HAP-1 (cell line): ENCODE results near the gene PLS1.
A peak's percentile ranks its signal among the peaks of the same experiment; 100 is the strongest.
"Not testable (repeated sequence)": the region's sequence is repeated elsewhere in the genome, so short reads cannot be mapped to it uniquely, and the experiment has no call there.

Experiments
- DNase-seq, 2 experiments: peaks; one replicate each; pipeline ENCODE4 v3.0.0-alpha.2; 2016 to 2020; ENCODE audit warnings: low spot score in 2 of 2
- H3K27me3 ChIP-seq: fragments of 250-450 bp; sonication (Bioruptor Pico); 2 replicates; pipeline ENCODE4 v1.5.1; 2020; ENCODE audit warnings: low read depth, mild to moderate bottlenecking, moderate library complexity
- H3K36me3 ChIP-seq: fragments of 250-450 bp; sonication (Bioruptor Pico); replicated peaks from 2 replicates; pipeline ENCODE4 v1.5.1; 2020; ENCODE audit warnings: mild to moderate bottlenecking
- H3K4me1 ChIP-seq: fragments of 250-450 bp; sonication (Bioruptor Pico); 2 replicates; pipeline ENCODE4 v1.5.1; 2020; ENCODE audit warnings: mild to moderate bottlenecking
- H3K4me3 ChIP-seq: fragments of 250-450 bp; sonication (Bioruptor Pico); 2 replicates; pipeline ENCODE4 v1.5.1; 2020; ENCODE audit warnings: mild to moderate bottlenecking, moderate library complexity
- H3K9me3 ChIP-seq: fragments of 250-450 bp; sonication (Bioruptor Pico); 2 replicates; pipeline ENCODE4 v1.5.1; 2020; ENCODE audit warnings: mild to moderate bottlenecking, moderate library complexity
- in situ Hi-C: fragments of 300-500 bp; cut with MboI; formaldehyde crosslinking; loops from 3 replicates; pipeline ENCODE4 v1.14.3; 2020; ENCODE audit warnings: low sequenced_read_pairs, inconsistent platforms, mixed read lengths

The PLS1 gene

GRCh38 chr3:142706321-142707127 lies 110.3 kb downstream of the PLS1 start:
- Histone ChIP-seq H3K9me3 (no peaks in the 10 kb centered on the region), H3K27me3 (no peaks in the 10 kb centered on the region), H3K4me3 (no peak overlapping the region), H3K36me3 (no peaks in the 10 kb centered on the region), H3K4me1 (peaks cover 11% of the 10 kb centered on the region)
- no peak for DNase-seq
- in situ Hi-C loops: no loop called here

GRCh38 chr3:142709207-142709606 lies 113.0 kb downstream of the PLS1 start:
- H3K4me1 ChIP-seq: peaks cover 11% of the 10 kb centered on the region

GRCh38 chr3:142714882-142715281 lies 118.7 kb downstream of the PLS1 start:
- H3K4me3 ChIP-seq, in situ Hi-C loops, H3K27me3 ChIP-seq, H3K36me3 ChIP-seq, H3K4me1 ChIP-seq, H3K9me3 ChIP-seq, DNase-seq: not testable (repeated sequence)

More at GRCh38 chr3:142709207-142709606, 113.0 kb downstream of the PLS1 start:
- in situ Hi-C loops: no loop called here
- Histone ChIP-seq H3K36me3 (no peaks in the 10 kb centered on the region), H3K27me3 (no peaks in the 10 kb centered on the region), H3K4me3 (no peak overlapping the region), H3K9me3 (no peaks in the 10 kb centered on the region)
- DNase-seq: no peak

GRCh38 chr3:142716102-142716501 lies 119.9 kb downstream of the PLS1 start:
- H3K9me3 ChIP-seq: no peaks in the 10 kb centered on the region
- no peaks in the 10 kb centered on the region for H3K27me3 ChIP-seq
- no peak overlapping the region for H3K4me3 ChIP-seq
- no peaks in the 10 kb centered on the region for H3K36me3 ChIP-seq
- no peak for DNase-seq
- no peaks in the 10 kb centered on the region for H3K4me1 ChIP-seq
- in situ Hi-C loops: no loop called here

- DNase-seq: no peak
- Histone ChIP-seq H3K36me3 (no peaks in the 10 kb centered on the region), H3K4me1 (peaks cover 3% of the 10 kb centered on the region; the same call in 1 of the 2 replicates), H3K4me3 (peak overlapping the region; percentile 62), H3K27me3 (no peaks in the 10 kb centered on the region), H3K9me3 (no peaks in the 10 kb centered on the region; the same call in 1 of the 2 replicates)
- in situ Hi-C loops: no loop called here
Observed at GRCh38 chr3:142723665-142723967, 127.4 kb downstream of the PLS1 start.

GRCh38 chr3:142723968-142724681 lies 127.9 kb downstream of the PLS1 start, which contains the start of gene TRPC1:
TSS of gene TRPC1 (plus strand) at chr3:142724034. CDS start at chr3:142724560, 526 bp downstream.
- Histone ChIP-seq H3K4me3 (peak within 1 kb of the TSS; percentile 62), H3K36me3 (no peaks in the 10 kb centered on the region), H3K4me1 (peaks cover 3% of the 10 kb centered on the region; the same call in 1 of the 2 replicates), H3K9me3 (no peaks in the 10 kb centered on the region; the same call in 1 of the 2 replicates), H3K27me3 (no peaks in the 10 kb centered on the region)
- peak; percentile 84 to 85 for DNase-seq
- in situ Hi-C loops: no loop called here

GRCh38 chr3:142724682-142725356 lies 128.6 kb downstream of the PLS1 start:
- DNase-seq: peak; percentile 52 to 68
- peak overlapping the region; percentile 62 for H3K4me3 ChIP-seq
- no peaks in the 10 kb centered on the region for H3K27me3 ChIP-seq
- H3K36me3 ChIP-seq: no peaks in the 10 kb centered on the region
- no peaks in the 10 kb centered on the region; the same call in 1 of the 2 replicates for H3K9me3 ChIP-seq
- H3K4me1 ChIP-seq: peaks cover 3% of the 10 kb centered on the region; the same call in 1 of the 2 replicates
- in situ Hi-C loops: no loop called here

- in situ Hi-C loops: no loop called here
- Histone ChIP-seq H3K27me3 (no peaks in the 10 kb centered on the region), H3K9me3 (no peaks in the 10 kb centered on the region; the same call in 1 of the 2 replicates), H3K4me3 (peak overlapping the region; percentile 62), H3K4me1 (peaks cover 3% of the 10 kb centered on the region; the same call in 1 of the 2 replicates), H3K36me3 (no peaks in the 10 kb centered on the region)
- DNase-seq: peak in 1 of 2 experiments; percentile 25
Observed at GRCh38 chr3:142725357-142725739, 129.2 kb downstream of the PLS1 start.

- Histone ChIP-seq H3K4me3 (no peak overlapping the region), H3K36me3 (no peaks in the 10 kb centered on the region), H3K4me1 (peaks cover 3% of the 10 kb centered on the region; the same call in 1 of the 2 replicates), H3K9me3 (no peaks in the 10 kb centered on the region; the same call in 1 of the 2 replicates), H3K27me3 (no peaks in the 10 kb centered on the region)
- in situ Hi-C loops: no loop called here
- no peak for DNase-seq
Observed at GRCh38 chr3:142726017-142726416, 129.8 kb downstream of the PLS1 start.

- H3K4me1 ChIP-seq: peaks cover 12% of the 10 kb centered on the region
- no peak overlapping the region for H3K4me3 ChIP-seq
- no peaks in the 10 kb centered on the region for H3K27me3 ChIP-seq
- in situ Hi-C loops: no loop called here
- H3K9me3 ChIP-seq: no peaks in the 10 kb centered on the region
- H3K36me3 ChIP-seq: no peaks in the 10 kb centered on the region
- DNase-seq: no peak
Observed at GRCh38 chr3:142732066-142732465, 135.9 kb downstream of the PLS1 start.

- Histone ChIP-seq H3K36me3 (no peaks in the 10 kb centered on the region), H3K9me3 (no peaks in the 10 kb centered on the region), H3K27me3 (no peaks in the 10 kb centered on the region), H3K4me3 (no peak overlapping the region), H3K4me1 (peaks cover 12% of the 10 kb centered on the region)
- DNase-seq: no peak
- in situ Hi-C loops: no loop called here
Observed at GRCh38 chr3:142734834-142735233, 138.6 kb downstream of the PLS1 start.

- in situ Hi-C loops: no loop called here
- no peak for DNase-seq
Observed at GRCh38 chr3:142735462-142735861, 139.3 kb downstream of the PLS1 start.

GRCh38 chr3:142738396-142738795 lies 142.2 kb downstream of the PLS1 start:
- H3K4me3 ChIP-seq: no peak overlapping the region
- in situ Hi-C loops: no loop called here
- H3K36me3 ChIP-seq: no peaks in the 10 kb centered on the region
- DNase-seq: no peak
- H3K27me3 ChIP-seq: no peaks in the 10 kb centered on the region
- H3K9me3 ChIP-seq: no peaks in the 10 kb centered on the region
- no peaks in the 10 kb centered on the region; the same call in 1 of the 2 replicates for H3K4me1 ChIP-seq

More at GRCh38 chr3:142735462-142735861, 139.3 kb downstream of the PLS1 start:
- Histone ChIP-seq H3K27me3 (no peaks in the 10 kb centered on the region), H3K36me3 (no peaks in the 10 kb centered on the region), H3K4me1 (peaks cover 12% of the 10 kb centered on the region), H3K9me3 (no peaks in the 10 kb centered on the region), H3K4me3 (no peak overlapping the region)
